ENCODE measurements around the gene ADSL. TPM values are rescaled to one million over a fixed set of nuclear protein-coding genes. Genes with fewer than 3 reads are reported as not detected.

Gene ADSL
- total and polyA plus RNA-seq, 2 donors from 2014 or later = 42.5 to 57.5 TPM

DNA sequence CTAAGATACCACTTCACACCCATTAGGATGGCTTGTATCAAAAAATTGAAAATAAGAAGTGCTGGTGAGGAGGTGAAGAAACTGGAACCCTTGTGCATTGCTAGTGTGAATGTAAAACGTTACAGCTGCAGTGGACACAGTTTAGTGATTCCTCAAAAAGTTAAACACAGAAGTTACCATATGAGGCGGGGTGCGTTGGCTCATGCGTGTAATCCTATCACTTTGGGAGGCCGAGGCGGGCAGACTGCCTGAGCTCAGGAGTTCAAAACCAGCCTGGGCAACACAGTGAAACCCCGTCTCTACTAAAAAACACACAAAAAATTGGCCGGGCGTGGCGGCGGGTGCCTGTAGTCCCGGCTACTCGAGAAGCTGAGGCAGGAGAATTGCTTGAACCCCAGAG, 67.6 kb downstream of the ADSL start:
- DNase-seq = no peak

DNA sequence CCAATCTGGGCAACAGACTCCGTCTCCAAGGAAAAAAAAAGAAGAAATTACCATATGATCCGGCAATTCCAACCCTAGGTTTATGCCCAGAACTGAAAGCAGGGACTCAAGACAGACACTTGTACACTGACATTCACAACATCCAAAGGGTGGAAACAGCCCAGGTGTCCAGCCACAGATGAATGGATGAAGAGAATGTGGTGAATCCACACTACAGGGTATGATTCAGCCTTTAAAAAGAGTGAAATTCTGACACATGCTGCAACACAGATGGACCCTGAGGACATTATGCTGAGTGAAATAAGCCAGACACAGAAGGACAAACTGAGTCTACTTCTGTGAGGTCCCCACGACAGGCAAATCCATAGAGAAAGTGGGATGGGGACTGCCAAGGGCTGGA, 68.0 kb downstream of the ADSL start:
- Histone ChIP-seq H3K36me3 (ENCODE audit: control insufficient read depth in 2 of 3, insufficient read depth in 3 of 3, low read length in 3 of 3) (peaks cover 0 to 16% (median 9%) of the 10 kb centered on the region in 3 donors), H3K9me3 (ENCODE audit: control insufficient read depth in 2 of 3, insufficient read depth in 1 of 3, low read length in 3 of 3) (no peaks in the 10 kb centered on the region), H3K4me3 (ENCODE audit: low read length in 3 of 3) (no peak overlapping the region), H3K4me1 (ENCODE audit: control insufficient read depth in 2 of 3, insufficient read depth in 2 of 3, low read depth in 1 of 3, low read length in 3 of 3) (peaks cover 0 to 12% (median 0%) of the 10 kb centered on the region in 3 donors), H3K27me3 (ENCODE audit: control insufficient read depth, insufficient read depth, low read length) (no peaks in the 10 kb centered on the region), H3K27ac (ENCODE audit: low read depth in 2 of 2, low read length in 2 of 2) (no peak overlapping the region), H3K9ac (ENCODE audit: low read length in 3 of 3) (no peak overlapping the region)
- no peak for FAIRE-seq
- no peak for DNase-seq
- intact Hi-C loops (cut with DNase I) = no loop called here
- TF ChIP-seq, protein P1, sequence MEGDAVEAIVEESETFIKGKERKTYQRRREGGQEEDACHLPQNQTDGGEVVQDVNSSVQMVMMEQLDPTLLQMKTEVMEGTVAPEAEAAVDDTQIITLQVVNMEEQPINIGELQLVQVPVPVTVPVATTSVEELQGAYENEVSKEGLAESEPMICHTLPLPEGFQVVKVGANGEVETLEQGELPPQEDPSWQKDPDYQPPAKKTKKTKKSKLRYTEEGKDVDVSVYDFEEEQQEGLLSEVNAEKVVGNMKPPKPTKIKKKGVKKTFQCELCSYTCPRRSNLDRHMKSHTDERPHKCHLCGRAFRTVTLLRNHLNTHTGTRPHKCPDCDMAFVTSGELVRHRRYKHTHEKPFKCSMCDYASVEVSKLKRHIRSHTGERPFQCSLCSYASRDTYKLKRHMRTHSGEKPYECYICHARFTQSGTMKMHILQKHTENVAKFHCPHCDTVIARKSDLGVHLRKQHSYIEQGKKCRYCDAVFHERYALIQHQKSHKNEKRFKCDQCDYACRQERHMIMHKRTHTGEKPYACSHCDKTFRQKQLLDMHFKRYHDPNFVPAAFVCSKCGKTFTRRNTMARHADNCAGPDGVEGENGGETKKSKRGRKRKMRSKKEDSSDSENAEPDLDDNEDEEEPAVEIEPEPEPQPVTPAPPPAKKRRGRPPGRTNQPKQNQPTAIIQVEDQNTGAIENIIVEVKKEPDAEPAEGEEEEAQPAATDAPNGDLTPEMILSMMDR (IDR thresholded peaks at IDR 0.05; ENCODE audit: borderline replicate concordance, extremely low read depth, insufficient read depth) = no peak

More for the DNA sequence above, 67.6 kb downstream of the ADSL start:
- Histone ChIP-seq H3K36me3 (ENCODE audit: control insufficient read depth in 2 of 3, insufficient read depth in 3 of 3, low read length in 3 of 3) (peaks cover 0 to 16% (median 9%) of the 10 kb centered on the region in 3 donors), H3K9ac (ENCODE audit: low read length in 3 of 3) (no peak overlapping the region), H3K27ac (ENCODE audit: low read depth in 2 of 2, low read length in 2 of 2) (no peak overlapping the region), H3K4me1 (ENCODE audit: control insufficient read depth in 2 of 3, insufficient read depth in 2 of 3, low read depth in 1 of 3, low read length in 3 of 3) (peaks cover 0 to 12% (median 0%) of the 10 kb centered on the region in 3 donors), H3K27me3 (ENCODE audit: control insufficient read depth, insufficient read depth, low read length) (no peaks in the 10 kb centered on the region), H3K4me3 (ENCODE audit: low read length in 3 of 3) (no peak overlapping the region), H3K9me3 (ENCODE audit: control insufficient read depth in 2 of 3, insufficient read depth in 1 of 3, low read length in 3 of 3) (no peaks in the 10 kb centered on the region)
- FAIRE-seq = no peak
- intact Hi-C loops (cut with DNase I) = no loop called here
- TF ChIP-seq, protein P1 (IDR thresholded peaks at IDR 0.05; ENCODE audit: borderline replicate concordance, extremely low read depth, insufficient read depth) = no peak

DNA sequence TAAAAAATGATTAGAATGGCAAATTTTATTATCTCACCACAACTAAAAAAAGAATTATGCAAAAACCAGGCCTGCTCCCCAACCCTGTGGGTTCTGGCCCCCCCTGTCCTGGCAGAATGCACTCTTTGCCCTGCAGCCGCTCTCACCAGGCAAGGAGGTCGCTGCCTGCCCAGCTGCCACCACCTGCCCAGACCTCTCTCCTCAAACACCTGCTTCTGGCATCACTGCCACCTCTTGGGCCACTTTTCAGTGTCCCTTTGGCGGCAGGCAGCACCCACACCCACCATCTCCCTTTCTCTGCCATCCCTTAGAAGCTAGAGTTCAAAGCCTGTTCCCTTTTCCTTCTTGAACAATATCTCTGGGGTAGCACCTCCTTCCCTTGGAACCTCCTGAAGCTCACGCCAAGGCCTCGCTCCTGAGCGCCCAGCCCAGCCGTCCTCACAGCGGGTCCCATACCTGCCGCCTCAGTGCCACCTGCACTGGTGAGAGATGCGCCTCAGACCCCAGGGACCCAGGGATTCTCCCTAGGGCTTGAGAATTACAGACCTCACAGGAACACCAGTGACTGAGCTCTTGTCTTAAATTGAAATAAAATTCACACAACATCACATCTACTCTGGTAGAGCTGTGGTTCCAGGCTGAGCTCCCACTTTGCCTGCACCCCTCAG, 68.7 kb downstream of the ADSL start:
- FAIRE-seq (no peak), DNase-seq (peak in 1 of 5 donors; percentile 73)
- Histone ChIP-seq H3K9ac (ENCODE audit: low read length in 3 of 3) (no peak overlapping the region), H3K4me1 (ENCODE audit: control insufficient read depth in 2 of 3, insufficient read depth in 2 of 3, low read depth in 1 of 3, low read length in 3 of 3) (peaks cover 0 to 12% (median 0%) of the 10 kb centered on the region in 3 donors), H3K4me3 (ENCODE audit: low read length in 3 of 3) (no peak overlapping the region), H3K27ac (ENCODE audit: low read depth in 2 of 2, low read length in 2 of 2) (no peak overlapping the region), H3K27me3 (ENCODE audit: control insufficient read depth, insufficient read depth, low read length) (no peaks in the 10 kb centered on the region), H3K9me3 (ENCODE audit: control insufficient read depth in 2 of 3, insufficient read depth in 1 of 3, low read length in 3 of 3) (no peaks in the 10 kb centered on the region), H3K36me3 (ENCODE audit: control insufficient read depth in 2 of 3, insufficient read depth in 3 of 3, low read length in 3 of 3) (peaks cover 0 to 13% (median 11%) of the 10 kb centered on the region in 3 donors)
- TF ChIP-seq, protein P1 (IDR thresholded peaks at IDR 0.05; ENCODE audit: borderline replicate concordance, extremely low read depth, insufficient read depth) = no peak
- intact Hi-C loops (cut with DNase I) = no loop called here

All from kidney (tissue), 14 donors.